Endodermal cell (in vitro differentiated cells): ENCODE data around the gene DNAH6. TPM values are rescaled to one million over a fixed set of nuclear protein-coding genes. Genes with fewer than 3 reads are reported as not detected.

Experiments
- DNase-seq: peaks from one replicate; pipeline ENCODE4 v3.0.0-alpha.2; 2017
- H3K27ac ChIP-seq: 2 replicates; pipeline ENCODE4 v1.5.1; 2013; ENCODE audit warnings: mild to moderate bottlenecking, low read depth, low read length, moderate library complexity
- H3K27me3 ChIP-seq: 2 replicates; pipeline ENCODE4 v1.6.1; 2013; ENCODE audit warnings: mild to moderate bottlenecking, low read length, moderate library complexity; ENCODE audit not compliant: insufficient read depth, control insufficient read depth, poor library complexity, severe bottlenecking
- H3K36me3 ChIP-seq: 2 replicates; pipeline ENCODE4 v1.7.0; 2013; ENCODE audit warnings: mild to moderate bottlenecking, low read length, moderate library complexity; ENCODE audit not compliant: control insufficient read depth, insufficient read depth
- H3K4me1 ChIP-seq: one replicate; pipeline ENCODE4 v1.7.0; 2013; ENCODE audit warnings: low read length; ENCODE audit not compliant: control insufficient read depth, insufficient read depth
- H3K4me3 ChIP-seq: 2 replicates; pipeline ENCODE4 v1.5.1; 2013; ENCODE audit warnings: mild to moderate bottlenecking, low read length, moderate library complexity
- H3K9ac ChIP-seq: 2 replicates; pipeline ENCODE4 v1.6.1; 2013; ENCODE audit warnings: mild to moderate bottlenecking, low read length, moderate library complexity; ENCODE audit not compliant: poor library complexity, severe bottlenecking; ENCODE audit errors: extremely low read depth
- H3K9me3 ChIP-seq: 2 replicates; pipeline ENCODE4 v1.6.1; 2013; ENCODE audit warnings: mild to moderate bottlenecking, low read length, moderate library complexity; ENCODE audit not compliant: control insufficient read depth
- H3K27ac Mint-ChIP-seq: 2 replicates; pipeline ENCODE4 v1.8.0; 2020; ENCODE audit warnings: mixed read lengths
- H3K27me3 Mint-ChIP-seq: 2 replicates; pipeline ENCODE4 v1.8.0; 2021; ENCODE audit warnings: mild to moderate bottlenecking, mixed read lengths; ENCODE audit not compliant: insufficient read depth
- H3K36me3 Mint-ChIP-seq: 2 replicates; pipeline ENCODE4 v1.8.0; 2020; ENCODE audit warnings: low read depth, mixed read lengths
- H3K4me1 Mint-ChIP-seq: 2 replicates; pipeline ENCODE4 v1.8.0; 2020; ENCODE audit warnings: mixed read lengths
- H3K4me3 Mint-ChIP-seq: 2 replicates; pipeline ENCODE4 v1.8.0; 2020; ENCODE audit warnings: mild to moderate bottlenecking, moderate library complexity, mixed read lengths
- H3K9me3 Mint-ChIP-seq: 2 replicates; pipeline ENCODE4 v1.8.0; 2020; ENCODE audit warnings: mild to moderate bottlenecking, mixed read lengths
- WGBS, 2 experiments: methylation state at CpG; one replicate each; pipeline versions ENCODE4 v1.1.5 to v1.1.7; 2013; ENCODE audit warnings: missing lambda C conversion rate in 2 of 2, mixed read lengths in 1 of 2; ENCODE audit not compliant: insufficient coverage in 1 of 2, insufficient read length in 1 of 2; 5-methylcytosine and 5-hydroxymethylcytosine counted together
- total RNA-seq, 2 donors: library from RNA; stranded (reverse); fragmentation: NEBNext Ultra II Directional in 1 of 2; extraction: Animal tissue kit (Norgen Biotek cat#: 25700) in 1 of 2; gene quantifications; 2 replicates in 1 of 2; 3 replicates in 1 of 2; pipeline ENCODE4 v1.2.1, GENCODE V29; 2021
- TF ChIP-seq, protein P1 (sequence below): fragments of 200-600 bp; sonication (generic); conservative IDR thresholded peaks from 2 replicates; pipeline ENCODE4 v1.5.0; 2021; ENCODE audit warnings: antibody characterized with exemption, mild to moderate bottlenecking

Gene DNAH6
- total RNA-seq, 2 donors from 2014 or later = 1.6 to 2.0 TPM

DNA sequence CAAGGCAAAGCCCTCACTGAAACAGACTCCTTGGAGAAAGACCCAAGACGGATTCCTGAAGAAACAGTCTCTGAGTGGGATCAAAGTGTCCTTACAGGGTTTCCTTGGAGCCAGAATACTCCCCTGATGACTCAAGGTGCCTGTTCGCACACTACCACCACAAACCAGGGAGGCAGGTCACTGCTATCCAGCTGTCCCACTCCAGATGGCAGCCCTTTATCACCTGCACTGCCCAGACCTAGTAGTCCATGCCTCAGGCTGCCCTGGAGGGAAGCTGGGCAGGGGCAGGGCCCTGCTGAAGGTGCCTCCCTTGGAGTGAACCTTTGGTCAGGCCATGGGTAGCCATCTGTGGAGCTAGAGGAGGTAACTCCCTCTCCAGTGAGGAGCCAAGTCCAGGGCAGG, 330.4 kb downstream of the DNAH6 start:
- H3K4me3 Mint-ChIP-seq = no peak overlapping the region
- TF ChIP-seq, protein P1, sequence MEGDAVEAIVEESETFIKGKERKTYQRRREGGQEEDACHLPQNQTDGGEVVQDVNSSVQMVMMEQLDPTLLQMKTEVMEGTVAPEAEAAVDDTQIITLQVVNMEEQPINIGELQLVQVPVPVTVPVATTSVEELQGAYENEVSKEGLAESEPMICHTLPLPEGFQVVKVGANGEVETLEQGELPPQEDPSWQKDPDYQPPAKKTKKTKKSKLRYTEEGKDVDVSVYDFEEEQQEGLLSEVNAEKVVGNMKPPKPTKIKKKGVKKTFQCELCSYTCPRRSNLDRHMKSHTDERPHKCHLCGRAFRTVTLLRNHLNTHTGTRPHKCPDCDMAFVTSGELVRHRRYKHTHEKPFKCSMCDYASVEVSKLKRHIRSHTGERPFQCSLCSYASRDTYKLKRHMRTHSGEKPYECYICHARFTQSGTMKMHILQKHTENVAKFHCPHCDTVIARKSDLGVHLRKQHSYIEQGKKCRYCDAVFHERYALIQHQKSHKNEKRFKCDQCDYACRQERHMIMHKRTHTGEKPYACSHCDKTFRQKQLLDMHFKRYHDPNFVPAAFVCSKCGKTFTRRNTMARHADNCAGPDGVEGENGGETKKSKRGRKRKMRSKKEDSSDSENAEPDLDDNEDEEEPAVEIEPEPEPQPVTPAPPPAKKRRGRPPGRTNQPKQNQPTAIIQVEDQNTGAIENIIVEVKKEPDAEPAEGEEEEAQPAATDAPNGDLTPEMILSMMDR = no peak
- no peaks in the 10 kb centered on the region for H3K36me3 Mint-ChIP-seq
- peak; percentile 34 for DNase-seq
- no peaks in the 10 kb centered on the region for H3K9me3 Mint-ChIP-seq
- no peak overlapping the region for H3K27ac ChIP-seq
- H3K9me3 ChIP-seq = no peaks in the 10 kb centered on the region
- peaks cover 8% of the 10 kb centered on the region for H3K4me1 ChIP-seq
- peaks cover 41% of the 10 kb centered on the region for H3K27me3 ChIP-seq
- H3K4me3 ChIP-seq = no peak overlapping the region
- H3K4me1 Mint-ChIP-seq = peaks cover 12% of the 10 kb centered on the region
- no peak overlapping the region for H3K9ac ChIP-seq
- no peak overlapping the region for H3K27ac Mint-ChIP-seq
- peaks cover 55% of the 10 kb centered on the region for H3K27me3 Mint-ChIP-seq
- no peaks in the 10 kb centered on the region for H3K36me3 ChIP-seq
- WGBS, 2 experiments = 93 to 94% methylated on average over 2 of the region's 2 CpGs

DNA sequence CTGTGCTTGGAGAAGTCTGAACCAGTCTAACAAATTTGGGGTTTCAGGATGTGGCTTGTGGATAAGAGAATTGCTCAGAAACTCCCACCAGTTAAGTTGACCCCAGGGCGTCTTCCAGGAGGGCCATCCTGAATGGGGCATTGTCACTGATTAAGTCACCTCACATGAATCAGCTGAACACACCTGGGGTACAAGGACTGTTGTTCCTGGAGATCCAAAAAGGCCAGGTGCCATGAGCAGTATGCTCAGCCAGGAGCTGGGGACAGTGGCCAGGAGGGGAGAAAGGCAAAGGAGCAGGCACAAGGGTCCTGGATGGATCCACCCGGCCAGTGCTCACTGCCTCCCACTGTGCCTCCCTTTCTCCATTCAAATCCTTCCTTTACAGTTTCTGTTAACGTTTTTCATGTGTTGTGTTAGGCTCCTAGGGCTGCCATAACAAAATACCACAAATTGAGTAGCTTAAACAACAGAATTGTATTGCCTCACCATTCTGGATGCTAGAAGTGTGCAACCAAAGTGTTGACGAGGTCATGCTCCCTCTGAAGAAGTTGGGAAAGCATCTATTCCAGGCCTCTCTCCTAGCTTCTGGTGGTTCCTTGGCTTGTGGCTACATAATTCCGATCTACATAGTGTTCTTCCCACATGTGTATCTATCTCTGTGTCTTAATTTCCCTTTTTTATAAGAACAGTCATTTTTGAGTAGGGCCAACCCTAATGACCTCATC, 331.2 kb downstream of the DNAH6 start:
- H3K27ac Mint-ChIP-seq = no peak overlapping the region
- H3K9me3 Mint-ChIP-seq = no peaks in the 10 kb centered on the region
- 86 to 95% methylated on average over 4 to 5 of the region's 5 CpGs for WGBS, 2 experiments
- Histone ChIP-seq H3K27ac (no peak overlapping the region), H3K36me3 (no peaks in the 10 kb centered on the region), H3K9ac (no peak overlapping the region), H3K9me3 (no peaks in the 10 kb centered on the region), H3K4me1 (peaks cover 8% of the 10 kb centered on the region), H3K27me3 (peaks cover 38% of the 10 kb centered on the region), H3K4me3 (no peak overlapping the region)
- TF ChIP-seq, protein P1 = no peak
- no peaks in the 10 kb centered on the region for H3K36me3 Mint-ChIP-seq
- peaks cover 12% of the 10 kb centered on the region for H3K4me1 Mint-ChIP-seq
- DNase-seq = peak; percentile 31
- H3K27me3 Mint-ChIP-seq = peaks cover 50% of the 10 kb centered on the region
- no peak overlapping the region for H3K4me3 Mint-ChIP-seq

DNA sequence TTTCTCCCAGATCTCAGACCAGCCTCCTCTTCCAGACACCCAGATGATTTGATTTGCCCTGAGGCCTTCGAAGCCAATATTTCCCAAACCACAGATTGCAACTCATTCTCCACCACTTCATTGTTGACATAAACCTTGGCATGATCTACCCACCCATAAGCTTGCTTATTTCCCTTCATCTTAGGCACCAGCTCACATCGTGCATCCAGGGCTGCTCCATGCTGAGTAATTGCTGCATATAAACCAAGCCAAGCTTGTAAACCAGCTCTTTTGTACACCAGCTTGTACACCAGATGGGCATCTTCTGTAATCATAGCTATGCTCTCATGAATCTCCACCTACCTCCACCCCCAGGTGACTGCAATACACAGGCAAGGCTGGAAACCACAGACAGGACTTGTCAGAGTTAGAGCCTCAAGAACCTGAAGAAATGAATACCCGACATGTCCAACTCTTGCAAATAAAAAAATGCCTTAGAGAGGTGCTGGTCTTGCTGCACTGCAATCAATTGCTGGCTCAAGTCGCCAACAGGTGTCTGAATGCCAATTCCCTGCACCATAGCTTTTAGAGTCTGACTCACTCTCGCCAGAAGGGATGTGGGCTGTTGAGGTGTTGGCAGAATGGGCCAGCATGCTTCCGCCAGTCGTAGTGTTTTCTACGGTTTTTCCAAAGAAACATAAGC, 333.1 kb downstream of the DNAH6 start:
- DNase-seq = peak; percentile 17
- Histone ChIP-seq H3K4me1 (peaks cover 8% of the 10 kb centered on the region), H3K36me3 (no peaks in the 10 kb centered on the region), H3K9ac (no peak overlapping the region), H3K27ac (no peak overlapping the region), H3K4me3 (no peak overlapping the region), H3K27me3 (peaks cover 21% of the 10 kb centered on the region), H3K9me3 (no peaks in the 10 kb centered on the region)
- Mint-ChIP-seq H3K27ac (no peak overlapping the region), H3K27me3 (peaks cover 39% of the 10 kb centered on the region), H3K4me3 (no peak overlapping the region), H3K36me3 (no peaks in the 10 kb centered on the region), H3K4me1 (peaks cover 12% of the 10 kb centered on the region), H3K9me3 (no peaks in the 10 kb centered on the region)
- WGBS, 2 experiments = 86 to 92% methylated on average over 7 to 8 of the region's 8 CpGs
- TF ChIP-seq, protein P1 = no peak
